Activated naive CD4-positive, alpha-beta T cell treated with anti-CD3 and anti-CD28 coated beads for 36 hours (primary cell): ENCODE measurements around the gene USP51. TPM values are rescaled to one million over a fixed set of nuclear protein-coding genes. Genes with fewer than 3 reads are reported as not detected.
A peak's percentile ranks its signal among the peaks of the same experiment; 100 is the strongest.
"Not testable (repeated sequence)": the region's sequence is repeated elsewhere in the genome, so short reads cannot be mapped to it uniquely, and the experiment has no call there.

Source experiments
- CTCF ChIA-PET: fragments of 350-600 bp; sonication (Branson Sonifier 250); formaldehyde crosslinking; loops from one replicate; lab custom pipeline; 2021; ENCODE audit warnings: antibody characterized with exemption; lab: Charles Lee
- DNase-seq: peaks from one replicate; pipeline ENCODE4 v3.0.0-alpha.2; 2020
- H3K27ac Mint-ChIP-seq: one replicate; pipeline ENCODE4 v1.8.0; 2021; ENCODE audit warnings: mild to moderate bottlenecking, mixed read lengths
- H3K27me3 Mint-ChIP-seq: one replicate; pipeline ENCODE4 v1.8.0; 2021; ENCODE audit warnings: low read depth, mixed read lengths
- H3K36me3 Mint-ChIP-seq: one replicate; pipeline ENCODE4 v1.8.0; 2021; ENCODE audit warnings: low read depth, mixed read lengths
- H3K4me1 Mint-ChIP-seq: one replicate; pipeline ENCODE4 v1.8.0; 2021; ENCODE audit warnings: low read depth, mixed read lengths
- H3K4me3 Mint-ChIP-seq: one replicate; pipeline ENCODE4 v1.8.0; 2021; ENCODE audit warnings: mild to moderate bottlenecking, moderate library complexity, mixed read lengths
- H3K9me3 Mint-ChIP-seq: one replicate; pipeline ENCODE4 v1.8.0; 2021; ENCODE audit warnings: mixed read lengths
- intact Hi-C: fragments of 100-400 bp; cut with micrococcal nuclease; formaldehyde crosslinking; loops from one replicate; pipeline ENCODE4 v1.15.1; 2023
- microRNA-seq: library from miRNA; unstranded; fragments of <30 nt; microRNA quantifications from one replicate; pipeline ENCODE4 v1.2.0, GENCODE V29; 2022; ENCODE audit warnings: borderline microRNAs expressed, borderline replicate concordance
- total RNA-seq, 2 experiments: library from RNA; stranded (reverse); gene quantifications; one replicate each; pipeline ENCODE4 v1.2.3, GENCODE V29; 2021

Gene USP51
- total RNA-seq, 2 experiments from 2014 or later: 1.0 to 1.1 TPM

DNA sequence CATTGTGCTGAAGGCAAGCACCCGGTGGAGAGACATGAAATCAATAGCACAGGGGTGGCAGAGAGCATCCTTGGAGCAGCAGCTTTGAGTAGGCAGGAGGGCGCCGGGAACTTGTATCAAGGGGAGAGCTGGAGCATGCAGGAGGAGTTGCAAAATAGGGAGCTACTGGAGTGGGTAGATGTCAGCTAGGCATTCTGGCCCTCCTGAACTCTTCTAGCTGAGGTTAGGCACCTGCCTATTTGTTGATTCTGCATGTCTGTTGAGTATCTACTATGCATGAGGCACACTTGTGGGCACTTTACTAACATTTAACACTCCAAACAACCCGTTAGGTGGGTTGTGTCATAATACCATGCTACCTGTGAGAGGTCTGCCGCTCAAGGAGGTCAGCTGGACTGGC, 30.2 kb downstream of the USP51 start:
- H3K36me3 Mint-ChIP-seq, DNase-seq, H3K27ac Mint-ChIP-seq, H3K9me3 Mint-ChIP-seq, H3K4me3 Mint-ChIP-seq, CTCF ChIA-PET, H3K27me3 Mint-ChIP-seq, H3K4me1 Mint-ChIP-seq, intact Hi-C loops: not testable (repeated sequence)

DNA sequence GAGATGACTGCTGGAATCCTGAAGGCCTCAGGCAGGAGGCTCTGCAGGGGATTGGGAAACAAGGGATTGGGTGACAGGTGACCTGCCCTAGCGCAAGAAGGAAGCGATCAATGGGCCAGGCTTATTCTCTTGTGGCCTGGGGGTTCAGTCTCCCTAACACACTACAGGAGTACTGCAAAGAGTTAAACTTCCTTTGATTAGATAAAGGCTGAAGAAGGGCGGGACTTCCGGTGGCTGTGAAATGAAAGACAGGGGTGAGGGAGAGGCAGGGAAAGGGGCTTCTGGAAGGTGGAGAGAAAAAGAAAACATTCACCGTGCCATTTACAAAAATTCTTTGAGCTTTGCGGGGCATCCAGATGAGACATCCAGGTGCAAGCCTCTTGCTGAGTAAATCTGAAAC, 33.9 kb downstream of the USP51 start:
- H3K27me3 Mint-ChIP-seq: not testable (repeated sequence)

GRCh38 chrX:55452833-55453124, 36.9 kb downstream of the USP51 start:
- H3K36me3 Mint-ChIP-seq: peaks cover 3% of the 10 kb centered on the region
- H3K4me1 Mint-ChIP-seq: peaks cover 5% of the 10 kb centered on the region
- peak overlapping the region; percentile 94 for H3K4me3 Mint-ChIP-seq
- no peaks in the 10 kb centered on the region for H3K27me3 Mint-ChIP-seq
- H3K27ac Mint-ChIP-seq: peak overlapping the region; percentile 92
- peak; percentile 4 for DNase-seq
- intact Hi-C loops: no loop called here
- CTCF ChIA-PET: interaction anchor here (1.9 kb wide), 1 partner anchor 266 kb away, joined by 9 read pairs; the partner anchor contains the start of gene RRAGB
- no peaks in the 10 kb centered on the region for H3K9me3 Mint-ChIP-seq

More for the DNA sequence above, 33.9 kb downstream of the USP51 start:
- H3K36me3 Mint-ChIP-seq, intact Hi-C loops, H3K27ac Mint-ChIP-seq, CTCF ChIA-PET, DNase-seq, H3K9me3 Mint-ChIP-seq, H3K4me3 Mint-ChIP-seq, H3K4me1 Mint-ChIP-seq: not testable (repeated sequence)

- Mint-ChIP-seq H3K27ac (peak within 1 kb of the TSS; percentile 92), H3K36me3 (peaks cover 3% of the 10 kb centered on the region), H3K4me3 (peak within 1 kb of the TSS; percentile 94), H3K9me3 (no peaks in the 10 kb centered on the region), H3K27me3 (no peaks in the 10 kb centered on the region), H3K4me1 (peaks cover 5% of the 10 kb centered on the region)
- CTCF ChIA-PET: interaction anchor here (1.9 kb wide), 1 partner anchor 266 kb away, joined by 9 read pairs; the partner anchor contains the start of gene RRAGB
- intact Hi-C loops: no loop called here
- DNase-seq: peak; percentile 87
Measured at GRCh38 chrX:55451990-55452832, 37.4 kb downstream of the USP51 start, which contains the start of gene MAGEH1. MAGEH1 (plus strand) TSS chrX:55452127; CDS start chrX:55452375, 248 bp downstream.

GRCh38 chrX:55451626-55451989, 38.0 kb downstream of the USP51 start:
- CTCF ChIA-PET: interaction anchor here (1.9 kb wide), 1 partner anchor 267 kb away, joined by 9 read pairs; the partner anchor contains the start of gene RRAGB
- intact Hi-C loops: no loop called here
- Mint-ChIP-seq H3K27me3 (no peaks in the 10 kb centered on the region), H3K9me3 (no peaks in the 10 kb centered on the region), H3K27ac (peak overlapping the region; percentile 92), H3K36me3 (peaks cover 3% of the 10 kb centered on the region), H3K4me1 (peaks cover 5% of the 10 kb centered on the region), H3K4me3 (peak overlapping the region; percentile 94)
- no peak for DNase-seq

GRCh38 chrX:55451141-55451540, 38.5 kb downstream of the USP51 start:
- intact Hi-C loops: no loop called here
- Mint-ChIP-seq H3K4me1 (peaks cover 5% of the 10 kb centered on the region), H3K4me3 (peak overlapping the region; percentile 94), H3K27me3 (no peaks in the 10 kb centered on the region), H3K9me3 (no peaks in the 10 kb centered on the region), H3K36me3 (peaks cover 3% of the 10 kb centered on the region), H3K27ac (no peak overlapping the region)
- CTCF ChIA-PET: interaction anchor here (1.9 kb wide), 1 partner anchor 267 kb away, joined by 9 read pairs; the partner anchor contains the start of gene RRAGB
- DNase-seq: no peak

GRCh38 chrX:55450259-55450658, 39.4 kb downstream of the USP51 start:
- CTCF ChIA-PET: no interaction called here
- intact Hi-C loops: no loop called here
- Mint-ChIP-seq H3K27me3 (no peaks in the 10 kb centered on the region), H3K9me3 (no peaks in the 10 kb centered on the region), H3K27ac (no peak overlapping the region), H3K36me3 (peaks cover 3% of the 10 kb centered on the region), H3K4me3 (no peak overlapping the region), H3K4me1 (peaks cover 5% of the 10 kb centered on the region)
- peak; percentile 4 for DNase-seq

GRCh38 chrX:55443468-55443867, 46.2 kb downstream of the USP51 start:
- intact Hi-C loops, DNase-seq, H3K4me3 Mint-ChIP-seq, H3K27me3 Mint-ChIP-seq, H3K36me3 Mint-ChIP-seq, H3K4me1 Mint-ChIP-seq, CTCF ChIA-PET, H3K27ac Mint-ChIP-seq, H3K9me3 Mint-ChIP-seq: not testable (repeated sequence)

Small RNAs within 50 kb of the gene (microRNA-seq; reads per million reads assigned to microRNA genes)
- gene MIR4536-1 (not detected), gene MIR4536-2 (not detected)

Other genes starting within 250 kb of the USP51 start
- not detected for gene PAGE3, start 224.9 kb downstream of the USP51 start, total RNA-seq
- gene MAGEH1, start 37.7 kb downstream of the USP51 start, total RNA-seq: 10 to 100 TPM; 17.4 to 17.8 TPM
- not detected for gene FOXR2, start 133.6 kb upstream of the USP51 start, total RNA-seq
- gene RRAGB, start 227.9 kb upstream of the USP51 start, total RNA-seq: 1 to 10 TPM; 3.4 to 4.0 TPM